Thyroid gland (tissue), 4 donors: ENCODE results near the gene GLT1D1. TPM values are rescaled to one million over a fixed set of nuclear protein-coding genes. Genes with fewer than 3 reads are reported as not detected.
"Not testable (repeated sequence)": the region's sequence is repeated elsewhere in the genome, so short reads cannot be mapped to it uniquely, and the experiment has no call there.

ENCODE experiments used
- DNase-seq, 2 donors: peaks; one replicate each; pipeline ENCODE4 v3.0.0-alpha.2; 2019
- H3K27ac ChIP-seq, 3 donors: fragments of 200-600 bp; sonication (generic); 1 replicate in 2 of 3; 2 replicates in 1 of 3; pipeline ENCODE4 v1.5.1; 2016 to 2019; ENCODE audit warnings: mild to moderate bottlenecking in 1 of 3, moderate library complexity in 1 of 3
- H3K27me3 ChIP-seq: fragments of 200-600 bp; sonication (generic); one replicate; pipeline ENCODE4 v1.5.1; 2019
- H3K36me3 ChIP-seq, 2 donors: fragments of 200-600 bp; sonication (generic); one replicate each; pipeline ENCODE4 v1.5.1; 2016 to 2019
- H3K4me1 ChIP-seq, 2 donors: fragments of 200-600 bp; sonication (generic); one replicate each; pipeline ENCODE4 v1.5.1; 2017 to 2019
- H3K4me3 ChIP-seq, 3 donors: fragments of 200-600 bp; sonication (generic); replicated peaks in 1 of 3; 1 replicate in 2 of 3; 2 replicates in 1 of 3; pipeline ENCODE4 v1.5.1; 2016; ENCODE audit warnings: mild to moderate bottlenecking in 1 of 3
- H3K9me3 ChIP-seq: fragments of 200-600 bp; sonication (generic); one replicate; pipeline ENCODE4 v1.5.1; 2017
- CTCF ChIP-seq, 6 experiments: fragments of 200-600 bp in 3 of 6; fragments of 450-650 bp in 3 of 6; sonication (generic) in 3 of 6; IDR thresholded peaks; one replicate each; pipeline ENCODE4 v1.5.1; 2016 to 2019; ENCODE audit warnings: antibody characterized with exemption in 6 of 6, mild to moderate bottlenecking in 2 of 6, inconsistent platforms in 1 of 6, moderate library complexity in 1 of 6
- POLR2A ChIP-seq, 2 donors: fragments of 450-650 bp; IDR thresholded peaks; one replicate each; pipeline ENCODE4 v1.6.1; 2017; ENCODE audit warnings: antibody characterized with exemption in 2 of 2, mild to moderate bottlenecking in 2 of 2, moderate library complexity in 1 of 2
- WGBS, 2 donors: methylation state at CpG; one replicate each; pipeline ENCODE4 v1.1.5; 2017; 5-methylcytosine and 5-hydroxymethylcytosine counted together
- intact Hi-C: fragments of 100-400 bp; cut with DNase I; formaldehyde crosslinking; loops from one replicate; pipeline ENCODE4 v1.15.1; 2023
- total RNA-seq, 4 donors: library from RNA; depleted of rRNA; stranded (reverse); fragments of >200 nt; gene quantifications; one replicate each; pipeline ENCODE4 v1.2.3, GENCODE V29; 2016

GLT1D1 gene
- total RNA-seq = 1 to 10 TPM in 1 of 4 donors, under 1 TPM in 3; 0.13 to 2.6 (median 0.45) TPM

GRCh38 chr12:128852885-128853599, at the start of gene GLT1D1:
Gene GLT1D1 (plus strand): TSS chr12:128853478. CDS start chr12:128853582, 104 bp downstream.
- no peaks in the 10 kb centered on the region for H3K27me3 ChIP-seq
- no peaks in the 10 kb centered on the region for H3K36me3 ChIP-seq
- no peak within 1 kb of the TSS for H3K27ac ChIP-seq
- no peaks in the 10 kb centered on the region for H3K9me3 ChIP-seq
- H3K4me3 ChIP-seq = peak within 1 kb of the TSS in 1 of 3 donors; percentile 12
- TF ChIP-seq CTCF (IDR thresholded peaks at IDR 0.05) = no peak
- no peak for DNase-seq
- H3K4me1 ChIP-seq = peaks cover 0 to 5% of the 10 kb centered on the region in 2 donors
- WGBS, 2 donors = 64 to 92% methylated on average over 2 to 9 of the region's 56 CpGs
- intact Hi-C loops = no loop called here

GRCh38 chr12:128803788-128804187, 49.5 kb upstream of the GLT1D1 start:
- intact Hi-C loops = no loop called here

GRCh38 chr12:128804762-128805161, 48.5 kb upstream of the GLT1D1 start:
- no peaks in the 10 kb centered on the region for H3K9me3 ChIP-seq
- peaks cover 27 to 33% of the 10 kb centered on the region in 2 donors for H3K36me3 ChIP-seq
- DNase-seq = no peak
- H3K27me3 ChIP-seq = no peaks in the 10 kb centered on the region
- no peak for TF ChIP-seq POLR2A (IDR thresholded peaks at IDR 0.05)
- no peak for TF ChIP-seq CTCF (IDR thresholded peaks at IDR 0.05)
- no peak overlapping the region for H3K27ac ChIP-seq
- no peak overlapping the region for H3K4me3 ChIP-seq
- peaks cover 0 to 11% of the 10 kb centered on the region in 2 donors for H3K4me1 ChIP-seq
- WGBS, 2 donors = 96 to 98% methylated on average over 8 of the region's 8 CpGs
- intact Hi-C loops = no loop called here

More at GRCh38 chr12:128803788-128804187, 49.5 kb upstream of the GLT1D1 start:
- Histone ChIP-seq H3K27me3 (no peaks in the 10 kb centered on the region), H3K36me3 (peaks cover 25 to 33% of the 10 kb centered on the region in 2 donors), H3K4me1 (peaks cover 0 to 18% of the 10 kb centered on the region in 2 donors), H3K9me3 (no peaks in the 10 kb centered on the region), H3K27ac (no peak overlapping the region), H3K4me3 (no peak overlapping the region)
- no peak for DNase-seq
- WGBS, 2 donors = 95% methylated on average over 9 of the region's 9 CpGs
- TF ChIP-seq POLR2A (IDR thresholded peaks at IDR 0.05) (no peak), CTCF (IDR thresholded peaks at IDR 0.05) (no peak)

GRCh38 chr12:128805406-128805805, 47.9 kb upstream of the GLT1D1 start:
- peaks cover 4 to 11% of the 10 kb centered on the region in 2 donors for H3K4me1 ChIP-seq
- peaks cover 25 to 30% of the 10 kb centered on the region in 2 donors for H3K36me3 ChIP-seq
- intact Hi-C loops, H3K4me3 ChIP-seq, H3K27ac ChIP-seq, DNase-seq, H3K9me3 ChIP-seq, H3K27me3 ChIP-seq: not testable (repeated sequence)
- 96 to 98% methylated on average over 5 of the region's 5 CpGs for WGBS, 2 donors

- H3K36me3 ChIP-seq = peaks cover 23% of the 10 kb centered on the region in 2 donors
- peaks cover 4 to 13% of the 10 kb centered on the region in 2 donors for H3K4me1 ChIP-seq
- DNase-seq = no peak
- H3K27me3 ChIP-seq = no peaks in the 10 kb centered on the region
- no peaks in the 10 kb centered on the region for H3K9me3 ChIP-seq
- TF ChIP-seq CTCF (IDR thresholded peaks at IDR 0.05) (no peak), POLR2A (IDR thresholded peaks at IDR 0.05) (no peak)
- WGBS, 2 donors = 87 to 93% methylated on average over 9 of the region's 9 CpGs
- intact Hi-C loops = no loop called here
- no peak overlapping the region for H3K27ac ChIP-seq
- H3K4me3 ChIP-seq = no peak overlapping the region
These were observed 46.7 kb upstream of the GLT1D1 start for GRCh38 chr12:128806573-128806972.
